OCI-LY3 (cell line): Measurements from ENCODE around the gene HYI.

Source experiments
- EZH2phosphoT487 ChIP-seq: fragments of 200-600 bp; shearing (Covaris generic); IDR thresholded peaks from 2 replicates; pipeline ENCODE4 v1.6.1; 2018; ENCODE audit warnings: antibody characterized with exemption, mixed run types, low read depth
- TF ChIP-seq, protein P1 (sequence below): fragments of 200-600, 300-600 bp; sonication (generic); IDR thresholded peaks from 2 replicates; pipeline ENCODE4 v1.5.1; 2014; ENCODE audit warnings: antibody characterized with exemption, low read length, low read depth

DNA sequence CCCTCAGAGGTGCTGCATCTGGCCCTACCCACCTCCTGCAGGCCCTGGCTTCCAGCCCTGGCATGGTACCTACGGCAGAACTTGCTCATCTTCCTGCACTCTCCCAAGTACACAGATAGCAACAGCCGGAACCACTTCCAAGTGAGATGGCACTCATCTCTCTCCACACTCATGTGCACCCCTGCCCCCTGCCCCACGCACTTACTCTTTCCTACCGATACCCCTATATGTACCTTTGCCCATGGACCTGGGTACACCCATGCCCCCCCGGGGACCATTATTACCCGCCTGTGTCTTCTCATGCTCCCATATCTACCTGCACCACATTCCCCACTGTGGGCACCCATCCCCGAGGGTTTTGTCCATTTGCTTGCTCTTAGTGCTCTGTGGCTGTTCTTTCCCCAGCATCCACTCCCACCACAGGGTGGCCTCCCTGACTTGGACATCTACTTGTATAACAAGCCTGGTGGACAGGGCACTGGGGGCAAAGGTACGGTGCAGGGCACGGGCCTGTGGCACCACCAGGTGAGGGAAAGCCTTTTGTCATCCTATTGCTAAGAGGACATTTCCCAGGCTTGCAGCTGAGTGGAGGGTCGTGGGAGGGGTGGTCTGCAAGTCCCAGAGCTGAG, 14.7 kb downstream of the HYI start:
- TF ChIP-seq, protein P1, sequence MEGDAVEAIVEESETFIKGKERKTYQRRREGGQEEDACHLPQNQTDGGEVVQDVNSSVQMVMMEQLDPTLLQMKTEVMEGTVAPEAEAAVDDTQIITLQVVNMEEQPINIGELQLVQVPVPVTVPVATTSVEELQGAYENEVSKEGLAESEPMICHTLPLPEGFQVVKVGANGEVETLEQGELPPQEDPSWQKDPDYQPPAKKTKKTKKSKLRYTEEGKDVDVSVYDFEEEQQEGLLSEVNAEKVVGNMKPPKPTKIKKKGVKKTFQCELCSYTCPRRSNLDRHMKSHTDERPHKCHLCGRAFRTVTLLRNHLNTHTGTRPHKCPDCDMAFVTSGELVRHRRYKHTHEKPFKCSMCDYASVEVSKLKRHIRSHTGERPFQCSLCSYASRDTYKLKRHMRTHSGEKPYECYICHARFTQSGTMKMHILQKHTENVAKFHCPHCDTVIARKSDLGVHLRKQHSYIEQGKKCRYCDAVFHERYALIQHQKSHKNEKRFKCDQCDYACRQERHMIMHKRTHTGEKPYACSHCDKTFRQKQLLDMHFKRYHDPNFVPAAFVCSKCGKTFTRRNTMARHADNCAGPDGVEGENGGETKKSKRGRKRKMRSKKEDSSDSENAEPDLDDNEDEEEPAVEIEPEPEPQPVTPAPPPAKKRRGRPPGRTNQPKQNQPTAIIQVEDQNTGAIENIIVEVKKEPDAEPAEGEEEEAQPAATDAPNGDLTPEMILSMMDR, result no peak
- no peak for TF ChIP-seq EZH2phosphoT487
